CD1c-positive myeloid dendritic cell (primary cell): ENCODE results near the gene BEGAIN.

Source experiments
- DNase-seq: peaks from one replicate; pipeline ENCODE4 v3.0.0-alpha.2; 2016; ENCODE audit errors: extremely low spot score

BEGAIN gene

GRCh38 chr14:100615736-100616695 lies 28.8 kb upstream of the BEGAIN start:
- no peak for DNase-seq

- DNase-seq, result no peak
Measured at GRCh38 chr14:100614803-100615202, 27.6 kb upstream of the BEGAIN start.

GRCh38 chr14:100612986-100613385 lies 25.8 kb upstream of the BEGAIN start:
- no peak for DNase-seq

GRCh38 chr14:100611811-100612480 lies 24.7 kb upstream of the BEGAIN start:
- no peak for DNase-seq

GRCh38 chr14:100610511-100611217 lies 23.4 kb upstream of the BEGAIN start:
- DNase-seq, result no peak

GRCh38 chr14:100609941-100610391 lies 22.7 kb upstream of the BEGAIN start:
- DNase-seq, result no peak

GRCh38 chr14:100609331-100609870 lies 22.2 kb upstream of the BEGAIN start:
- no peak for DNase-seq

GRCh38 chr14:100608586-100609330 lies 21.5 kb upstream of the BEGAIN start:
- no peak for DNase-seq

GRCh38 chr14:100608064-100608463 lies 20.8 kb upstream of the BEGAIN start:
- no peak for DNase-seq

- DNase-seq, result no peak
Measured at GRCh38 chr14:100607611-100607956, 20.4 kb upstream of the BEGAIN start.

GRCh38 chr14:100606687-100607610 lies 19.7 kb upstream of the BEGAIN start:
- no peak for DNase-seq

- peak; percentile 25 for DNase-seq
Measured at GRCh38 chr14:100605706-100606686, 18.8 kb upstream of the BEGAIN start.

- DNase-seq, result no peak
Measured at GRCh38 chr14:100605230-100605629, 18.0 kb upstream of the BEGAIN start.

GRCh38 chr14:100604709-100605108 lies 17.5 kb upstream of the BEGAIN start:
- no peak for DNase-seq

GRCh38 chr14:100604121-100604501 lies 16.9 kb upstream of the BEGAIN start:
- no peak for DNase-seq

- peak; percentile 23 for DNase-seq
Measured at GRCh38 chr14:100603341-100604120, 16.3 kb upstream of the BEGAIN start.

- no peak for DNase-seq
Measured at GRCh38 chr14:100602621-100603230, 15.5 kb upstream of the BEGAIN start.

GRCh38 chr14:100601914-100602313 lies 14.7 kb upstream of the BEGAIN start:
- DNase-seq, result no peak
